Suppressor macrophage treated with lipopolysaccharide for 1 hour (primary cell): ENCODE measurements around the gene CALY.
A peak's percentile ranks its signal among the peaks of the same experiment; 100 is the strongest.

Source experiments
- DNase-seq, 3 donors: peaks; one replicate each; pipeline ENCODE4 v3.0.0-alpha.2; 2020 to 2022

CALY gene

GRCh38 chr10:133309720-133310398 is 26.8 kb downstream of the CALY start:
- no peak for DNase-seq

- peak; percentile 94 to 98 (median 97) for DNase-seq
Observed at GRCh38 chr10:133309100-133309719, 27.5 kb downstream of the CALY start.

GRCh38 chr10:133308421-133309099 is 28.1 kb downstream of the CALY start, which contains the start of the genes TUBGCP2 and ZNF511:
Gene TUBGCP2, minus strand, starts transcription at chr10:133308872. Its CDS starts 5,931 bp downstream, at chr10:133302941.
Gene ZNF511, plus strand, starts transcription at chr10:133308914. Its CDS starts 30 bp downstream, at chr10:133308944.
- peak; percentile 91 to 96 (median 96) for DNase-seq

GRCh38 chr10:133307776-133308420 is 28.8 kb downstream of the CALY start:
- peak; percentile 42 to 60 (median 55) for DNase-seq

DNA sequence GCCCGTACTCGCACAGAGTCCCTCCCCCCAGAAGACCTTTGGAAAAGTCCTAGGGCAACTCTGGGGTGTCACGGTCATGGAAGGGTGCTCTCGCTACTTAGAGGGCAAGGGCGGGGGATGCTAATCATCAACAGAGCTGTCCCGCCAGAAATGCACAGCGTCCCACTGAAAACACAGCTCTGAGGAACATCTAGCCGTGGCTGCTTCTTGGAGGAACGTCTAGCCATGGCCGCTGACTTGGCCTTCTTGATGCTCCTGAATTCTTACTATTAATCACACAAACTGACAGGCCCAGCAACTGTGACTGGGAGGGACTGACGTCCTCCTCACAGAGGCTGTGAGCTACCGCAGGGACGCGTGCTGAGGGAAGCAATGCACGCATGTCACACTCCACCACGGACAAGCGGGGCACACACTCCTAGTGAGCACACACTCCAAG is 29.7 kb downstream of the CALY start:
- no peak for DNase-seq

- DNase-seq: no peak
Observed at GRCh38 chr10:133306097-133306476, 30.6 kb downstream of the CALY start.

DNA sequence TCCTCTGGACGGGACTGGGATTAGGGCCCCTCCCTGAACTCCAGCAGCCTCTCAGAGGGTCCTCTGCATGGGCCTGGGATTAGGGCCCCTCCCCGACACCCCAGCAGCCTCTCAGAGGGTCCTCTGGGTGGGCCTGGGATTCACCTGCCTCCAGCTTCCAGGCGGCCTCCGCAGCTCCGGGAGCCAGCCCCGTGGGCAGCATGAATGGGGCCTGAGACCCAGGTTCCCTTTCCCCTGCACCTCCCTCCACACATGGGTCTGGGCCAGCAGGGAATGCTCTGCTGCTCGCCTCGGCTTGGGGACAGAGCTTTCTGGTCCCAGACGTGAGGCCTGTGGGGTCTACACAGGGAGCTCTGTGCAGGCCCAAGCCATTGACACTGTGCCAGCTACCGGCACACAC is 33.5 kb downstream of the CALY start:
- DNase-seq: no peak

- DNase-seq: no peak
Observed at GRCh38 chr10:133302230-133302629, 34.5 kb downstream of the CALY start.

DNA sequence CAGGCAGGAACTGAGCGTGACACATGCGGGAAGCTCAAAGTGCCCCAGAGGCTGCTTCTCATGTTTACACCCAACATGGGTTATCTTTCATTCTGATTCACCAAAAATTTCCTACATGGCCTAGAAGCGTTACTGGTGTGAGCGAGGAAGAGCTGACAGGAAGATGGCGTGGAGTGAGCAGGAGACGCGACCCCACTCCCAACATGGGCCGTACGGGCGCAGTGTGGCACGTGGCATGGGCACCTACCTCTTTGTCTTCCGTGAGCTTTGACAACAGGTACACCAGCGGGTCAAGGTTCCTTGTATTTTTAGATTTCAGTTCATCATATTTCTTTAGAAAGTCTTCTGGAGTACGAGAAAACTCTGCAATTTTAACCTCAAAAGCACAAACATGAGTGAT is 37.0 kb downstream of the CALY start:
- no peak for DNase-seq

- no peak for DNase-seq
Observed at GRCh38 chr10:133299224-133299623, 37.5 kb downstream of the CALY start.

- no peak for DNase-seq
Observed at GRCh38 chr10:133298466-133298865, 38.2 kb downstream of the CALY start.

DNA sequence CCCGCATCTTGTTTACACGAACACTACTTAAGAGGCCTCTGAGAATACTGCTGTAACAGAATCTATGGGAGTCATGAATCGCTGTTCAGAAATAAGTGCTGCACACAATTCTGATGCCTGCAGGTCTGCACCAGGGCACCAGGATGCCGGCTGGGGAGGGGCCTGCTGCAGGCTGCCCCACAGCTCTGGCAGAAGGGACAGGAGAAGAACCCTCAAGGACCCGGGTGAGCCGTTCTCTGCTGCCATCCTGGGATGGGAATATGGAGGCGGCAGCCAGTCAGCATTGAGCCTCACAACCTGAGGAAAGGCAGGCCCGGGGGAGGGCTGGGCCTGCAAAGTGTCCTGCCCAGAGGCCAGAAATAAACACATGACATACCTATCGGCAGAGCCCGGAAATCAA is 39.2 kb downstream of the CALY start:
- DNase-seq: no peak

GRCh38 chr10:133295426-133296320 is 41.0 kb downstream of the CALY start:
- DNase-seq: no peak

GRCh38 chr10:133294189-133294588 is 42.5 kb downstream of the CALY start:
- DNase-seq: peak; percentile 79 to 89 (median 87)

GRCh38 chr10:133293810-133294119 is 42.9 kb downstream of the CALY start:
- DNase-seq: no peak

- DNase-seq: peak; percentile 93 to 98 (median 97)
Observed at GRCh38 chr10:133292919-133293809, 43.5 kb downstream of the CALY start.

DNA sequence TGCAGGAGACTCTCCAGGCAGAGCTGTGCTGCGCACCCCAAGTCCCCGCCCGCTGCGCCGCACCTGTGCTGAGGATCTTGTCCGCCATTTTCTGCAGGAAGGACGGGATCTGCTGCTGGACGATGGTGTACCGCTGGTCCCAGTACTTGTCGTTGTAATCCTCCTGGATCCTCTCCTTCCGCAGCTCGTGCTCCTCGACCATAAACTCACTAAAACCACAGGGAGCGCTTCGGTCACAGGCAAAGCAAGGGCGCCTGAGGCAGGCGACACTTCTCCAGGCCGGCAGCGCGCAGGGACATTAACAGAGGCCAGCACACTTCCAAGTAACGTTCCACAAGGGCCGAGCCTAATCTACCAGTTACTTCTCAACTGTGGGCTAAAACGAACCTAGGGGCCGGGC is 46.9 kb downstream of the CALY start:
- no peak for DNase-seq

DNA sequence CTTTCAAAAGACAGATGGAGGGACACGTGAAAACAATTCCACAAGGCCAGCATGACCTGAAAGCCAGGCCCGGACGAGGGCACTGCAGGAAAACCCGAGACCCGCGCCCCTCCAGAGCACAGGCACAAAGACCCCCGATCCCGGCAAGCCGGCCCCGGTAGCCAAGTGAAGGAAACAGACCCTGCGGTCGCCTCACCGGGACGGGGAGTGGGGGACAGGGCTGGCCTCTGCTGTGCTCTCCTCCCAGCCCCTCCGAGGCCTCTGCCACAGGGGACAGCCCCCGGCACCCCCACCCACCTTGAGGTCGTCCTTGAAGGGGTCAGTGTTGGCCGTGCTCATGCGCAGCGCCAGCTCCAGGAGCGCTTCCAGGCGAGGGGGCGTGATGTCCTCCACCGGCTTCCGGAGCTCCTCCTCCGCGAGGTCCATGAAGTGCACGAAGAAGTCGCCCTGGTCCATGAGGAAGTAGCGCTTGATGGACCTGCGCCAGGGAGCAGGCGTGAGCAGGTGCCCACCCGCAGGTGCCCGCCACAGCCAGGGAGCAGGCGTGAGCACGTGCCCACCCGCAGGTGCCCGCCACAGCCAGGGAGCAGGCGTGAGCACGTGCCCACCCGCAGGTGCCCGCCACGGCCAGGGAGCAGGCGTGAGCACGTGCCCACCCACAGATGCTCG is 48.7 kb downstream of the CALY start:
- no peak for DNase-seq

GRCh38 chr10:133286366-133286765 is 50.3 kb downstream of the CALY start:
- no peak for DNase-seq

DNA sequence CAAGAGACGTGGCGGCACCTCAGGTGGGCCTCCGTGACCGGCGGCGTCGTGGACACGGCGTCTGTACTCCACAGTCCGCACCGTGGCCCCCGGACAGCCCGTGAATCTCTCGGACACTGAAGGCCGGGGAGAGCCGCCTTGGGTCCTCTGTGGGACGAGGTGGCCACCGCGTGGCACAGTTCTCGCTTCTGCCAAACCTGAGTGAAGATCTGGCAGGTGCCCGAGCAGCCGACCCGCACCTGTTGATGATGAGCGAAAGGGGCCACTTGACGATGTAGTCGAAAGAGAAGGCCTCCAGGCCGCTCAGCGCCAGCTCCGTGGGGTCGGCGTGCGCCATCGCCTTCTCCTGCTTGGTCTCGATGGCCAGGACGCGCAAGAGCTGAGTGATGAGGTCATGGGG is 51.5 kb downstream of the CALY start:
- no peak for DNase-seq

- DNase-seq: no peak
Observed at GRCh38 chr10:133283931-133284330, 52.8 kb downstream of the CALY start.
